ENCODE measurements around the gene ZBTB20.
A peak's percentile ranks its signal among the peaks of the same experiment; 100 is the strongest.

ZBTB20 gene

DNA sequence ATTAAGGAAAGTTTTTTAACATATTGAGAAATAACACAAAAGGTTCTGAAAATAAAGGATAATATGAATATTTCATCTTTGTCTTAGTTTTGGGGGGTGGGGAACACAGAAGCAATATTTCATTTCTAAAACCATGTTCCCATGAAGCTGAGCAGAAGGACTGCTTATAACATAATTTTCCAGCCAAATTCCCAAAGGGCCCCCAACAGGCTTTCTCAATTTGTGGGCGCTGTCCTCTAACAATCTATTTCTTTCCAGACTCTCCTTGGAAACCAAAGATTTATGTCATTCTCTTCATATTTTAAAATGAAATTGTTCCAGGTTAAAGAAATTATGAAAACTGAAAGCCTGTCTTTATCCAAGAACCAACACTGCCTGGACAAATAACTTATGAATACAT is 273.5 kb downstream of the ZBTB20 start:
- no peaks in the 10 kb centered on the region for H3K9me3 ChIP-seq (ENCODE audit: control extremely low read depth in 1 of 5, control insufficient read depth in 4 of 5, insufficient read depth in 2 of 5, low read depth in 1 of 5, low read length in 4 of 5)
- POLR2A ChIA-PET = no interaction called here
- peaks cover 0 to 24% (median 6%) of the 10 kb centered on the region in 4 experiments for H3K4me1 ChIP-seq (ENCODE audit: control extremely low read depth in 1 of 4, control insufficient read depth in 4 of 4, insufficient read depth in 4 of 4, low read length in 3 of 4)
- H3K4me3 ChIP-seq (ENCODE audit: control insufficient read depth in 1 of 7, extremely low read depth in 1 of 7, insufficient read depth in 4 of 7, low read depth in 2 of 7, low read length in 6 of 7) = no peak overlapping the region
- CTCF ChIA-PET = interaction anchor here (0.8 to 1.5 kb wide), 3 partner anchors 10 to 18 kb away, joined by 3 to 5 read pairs (median 4); no protein-coding TSS in a partner anchor
- H3K27ac ChIP-seq (ENCODE audit: insufficient read depth in 1 of 2, low read depth in 1 of 2, low read length in 2 of 2, poor library complexity in 1 of 2, severe bottlenecking in 2 of 2) = no peak overlapping the region
- no peak for DNase-seq
- H3K36me3 ChIP-seq (ENCODE audit: control insufficient read depth in 4 of 4, insufficient read depth in 4 of 4, low read length in 3 of 4) = no peaks in the 10 kb centered on the region
- no peaks in the 10 kb centered on the region for H3K27me3 ChIP-seq (replicated peaks in 2 of 5; ENCODE audit: control insufficient read depth in 4 of 5, insufficient read depth in 5 of 5, low read length in 4 of 5)
- WGBS (ENCODE audit: insufficient coverage) = no CpG with 5 or more reads among the region's 1 CpG

DNA sequence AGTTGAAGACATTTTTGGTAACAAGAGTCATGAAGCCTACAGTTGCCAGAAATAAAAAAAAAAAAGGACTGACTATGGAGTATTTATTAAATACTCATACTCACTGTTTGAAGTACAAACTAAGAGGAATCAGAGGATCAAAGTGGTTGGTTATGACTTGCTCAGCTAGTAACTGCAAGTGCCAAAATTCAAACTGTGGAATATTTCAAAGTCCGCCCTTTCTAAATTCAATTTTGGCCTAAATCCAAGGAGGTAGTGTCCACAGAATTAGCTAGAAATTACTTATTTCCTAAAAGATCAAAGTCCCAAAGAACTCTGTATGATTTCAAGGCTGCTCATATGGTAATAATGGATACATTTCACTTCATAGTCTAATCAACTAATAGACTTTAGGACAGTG is 274.5 kb downstream of the ZBTB20 start:
- peaks cover 0 to 26% (median 9%) of the 10 kb centered on the region in 4 experiments for H3K4me1 ChIP-seq (ENCODE audit: control extremely low read depth in 1 of 4, control insufficient read depth in 4 of 4, insufficient read depth in 4 of 4, low read length in 3 of 4)
- DNase-seq = no peak
- H3K27ac ChIP-seq (ENCODE audit: insufficient read depth in 1 of 2, low read depth in 1 of 2, low read length in 2 of 2, poor library complexity in 1 of 2, severe bottlenecking in 2 of 2) = no peak overlapping the region
- ChIA-PET CTCF (no interaction called here), POLR2A (no interaction called here)
- WGBS (ENCODE audit: insufficient coverage) = no CpG with 5 or more reads among the region's 1 CpG
- no peak overlapping the region for H3K4me3 ChIP-seq (ENCODE audit: control insufficient read depth in 1 of 7, extremely low read depth in 1 of 7, insufficient read depth in 4 of 7, low read depth in 2 of 7, low read length in 6 of 7)
- H3K27me3 ChIP-seq (replicated peaks in 2 of 5; ENCODE audit: control insufficient read depth in 4 of 5, insufficient read depth in 5 of 5, low read length in 4 of 5) = no peaks in the 10 kb centered on the region
- H3K9me3 ChIP-seq (ENCODE audit: control extremely low read depth in 1 of 5, control insufficient read depth in 4 of 5, insufficient read depth in 2 of 5, low read depth in 1 of 5, low read length in 4 of 5) = no peaks in the 10 kb centered on the region
- H3K36me3 ChIP-seq (ENCODE audit: control insufficient read depth in 4 of 4, insufficient read depth in 4 of 4, low read length in 3 of 4) = no peaks in the 10 kb centered on the region

DNA sequence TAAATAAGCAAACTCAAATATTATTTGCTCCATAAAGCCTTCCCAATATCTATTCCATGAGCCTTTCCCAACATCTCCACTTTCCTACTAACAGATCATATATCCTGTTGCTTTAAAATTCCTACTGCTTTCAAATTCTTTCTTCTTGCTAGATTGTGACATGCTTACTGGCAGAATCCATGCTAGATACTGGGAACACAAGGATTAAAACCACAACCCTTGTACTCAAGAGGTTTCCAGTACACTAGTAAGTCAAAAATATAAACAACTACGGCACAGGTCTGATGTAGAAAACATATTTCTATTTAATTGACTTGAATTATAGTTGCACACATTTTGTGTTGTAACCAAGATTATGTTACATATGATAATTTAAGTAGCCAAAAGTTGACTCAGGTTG is 275.0 kb downstream of the ZBTB20 start:
- peaks cover 0 to 26% (median 9%) of the 10 kb centered on the region in 4 experiments for H3K4me1 ChIP-seq (ENCODE audit: control extremely low read depth in 1 of 4, control insufficient read depth in 4 of 4, insufficient read depth in 4 of 4, low read length in 3 of 4)
- H3K4me3 ChIP-seq (ENCODE audit: control insufficient read depth in 1 of 7, extremely low read depth in 1 of 7, insufficient read depth in 4 of 7, low read depth in 2 of 7, low read length in 6 of 7) = no peak overlapping the region
- no peak overlapping the region for H3K27ac ChIP-seq (ENCODE audit: insufficient read depth in 1 of 2, low read depth in 1 of 2, low read length in 2 of 2, poor library complexity in 1 of 2, severe bottlenecking in 2 of 2)
- no CpG with 5 or more reads among the region's 1 CpG for WGBS (ENCODE audit: insufficient coverage)
- DNase-seq = no peak
- CTCF ChIA-PET = interaction anchor here (0.9 kb wide), 1 partner anchor 13 kb away, joined by 3 read pairs; no protein-coding TSS in a partner anchor
- no peaks in the 10 kb centered on the region for H3K27me3 ChIP-seq (replicated peaks in 2 of 5; ENCODE audit: control insufficient read depth in 4 of 5, insufficient read depth in 5 of 5, low read length in 4 of 5)
- POLR2A ChIA-PET = no interaction called here
- no peaks in the 10 kb centered on the region for H3K36me3 ChIP-seq (ENCODE audit: control insufficient read depth in 4 of 4, insufficient read depth in 4 of 4, low read length in 3 of 4)
- H3K9me3 ChIP-seq (ENCODE audit: control extremely low read depth in 1 of 5, control insufficient read depth in 4 of 5, insufficient read depth in 2 of 5, low read depth in 1 of 5, low read length in 4 of 5) = no peaks in the 10 kb centered on the region

DNA sequence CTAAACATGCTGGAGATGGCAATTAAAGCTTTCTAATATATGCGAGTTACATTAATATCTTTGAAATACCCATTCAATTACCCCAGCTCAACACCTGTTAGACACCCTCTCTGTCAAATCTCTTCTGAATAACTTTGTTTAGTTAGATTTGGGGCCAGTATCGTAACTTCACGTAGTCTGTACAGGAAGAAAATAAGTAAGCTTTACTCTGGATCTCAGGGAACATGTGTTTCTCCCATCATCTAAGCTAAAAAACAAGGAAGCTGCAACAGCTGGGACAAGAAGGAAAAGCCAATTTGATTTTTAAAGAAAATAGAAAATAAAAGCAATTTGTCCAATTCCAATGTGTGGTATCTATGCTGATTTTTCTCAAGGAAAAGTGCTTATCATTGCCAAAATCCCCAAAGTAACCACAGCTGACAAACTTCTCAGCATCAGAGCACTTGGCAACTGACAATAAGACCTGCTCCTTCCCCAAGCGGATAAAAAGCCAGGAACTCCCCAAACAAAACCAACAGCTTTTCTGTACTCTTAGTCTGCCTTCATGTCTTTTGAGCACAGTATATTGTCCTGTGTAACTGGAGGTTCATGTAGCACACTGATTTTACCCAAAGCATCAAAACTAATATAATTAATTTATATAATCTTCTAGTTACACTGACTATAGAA is 279.1 kb downstream of the ZBTB20 start:
- no peak overlapping the region for H3K27ac ChIP-seq (ENCODE audit: insufficient read depth in 1 of 2, low read depth in 1 of 2, low read length in 2 of 2, poor library complexity in 1 of 2, severe bottlenecking in 2 of 2)
- peaks cover 0 to 4% (median 0%) of the 10 kb centered on the region in 4 experiments for H3K36me3 ChIP-seq (ENCODE audit: control insufficient read depth in 4 of 4, insufficient read depth in 4 of 4, low read length in 3 of 4)
- no peaks in the 10 kb centered on the region for H3K27me3 ChIP-seq (replicated peaks in 2 of 5; ENCODE audit: control insufficient read depth in 4 of 5, insufficient read depth in 5 of 5, low read length in 4 of 5)
- POLR2A ChIA-PET = no interaction called here
- H3K9me3 ChIP-seq (ENCODE audit: control extremely low read depth in 1 of 5, control insufficient read depth in 4 of 5, insufficient read depth in 2 of 5, low read depth in 1 of 5, low read length in 4 of 5) = no peaks in the 10 kb centered on the region
- WGBS (ENCODE audit: insufficient coverage) = 95% methylated on average over 3 of the region's 4 CpGs
- H3K4me3 ChIP-seq (ENCODE audit: control insufficient read depth in 1 of 7, extremely low read depth in 1 of 7, insufficient read depth in 4 of 7, low read depth in 2 of 7, low read length in 6 of 7) = no peak overlapping the region
- DNase-seq = peak in 1 of 3 donors; percentile 32
- H3K4me1 ChIP-seq (ENCODE audit: control extremely low read depth in 1 of 4, control insufficient read depth in 4 of 4, insufficient read depth in 4 of 4, low read length in 3 of 4) = peaks cover 0 to 18% (median 4%) of the 10 kb centered on the region in 4 experiments
- CTCF ChIA-PET = interaction anchor here (0.6 to 2.5 kb wide), 12 partner anchors 10 to 1894 kb away, joined by 3 to 12 read pairs (median 4); no protein-coding TSS in a partner anchor

DNA sequence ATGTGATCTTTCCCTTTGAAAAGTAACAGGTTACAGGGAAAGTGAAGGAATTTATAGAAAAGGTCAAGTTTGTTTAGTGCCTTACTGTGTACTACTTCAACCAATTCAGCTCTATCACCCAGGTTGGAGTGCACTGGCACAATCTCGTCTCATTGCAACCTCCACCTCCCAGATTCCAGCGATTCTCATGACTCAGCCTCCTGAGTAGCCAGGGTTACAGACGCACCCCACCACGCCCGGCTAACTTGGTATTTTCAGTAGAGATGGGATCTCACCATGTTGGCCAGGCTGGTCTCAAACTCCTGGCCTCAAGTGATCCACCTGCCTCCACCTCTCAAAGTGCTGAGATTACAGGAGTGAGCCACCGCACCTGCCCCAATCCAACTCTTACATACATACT is 279.7 kb downstream of the ZBTB20 start:
- 98% methylated on average over 6 of the region's 6 CpGs for WGBS (ENCODE audit: insufficient coverage)
- Histone ChIP-seq H3K4me1 (ENCODE audit: control extremely low read depth in 1 of 4, control insufficient read depth in 4 of 4, insufficient read depth in 4 of 4, low read length in 3 of 4) (peaks cover 0 to 18% (median 4%) of the 10 kb centered on the region in 4 experiments), H3K36me3 (ENCODE audit: control insufficient read depth in 4 of 4, insufficient read depth in 4 of 4, low read length in 3 of 4) (peaks cover 0 to 4% (median 0%) of the 10 kb centered on the region in 4 experiments), H3K27me3 (replicated peaks in 2 of 5; ENCODE audit: control insufficient read depth in 4 of 5, insufficient read depth in 5 of 5, low read length in 4 of 5) (no peaks in the 10 kb centered on the region), H3K27ac (ENCODE audit: insufficient read depth in 1 of 2, low read depth in 1 of 2, low read length in 2 of 2, poor library complexity in 1 of 2, severe bottlenecking in 2 of 2) (no peak overlapping the region), H3K4me3 (ENCODE audit: control insufficient read depth in 1 of 7, extremely low read depth in 1 of 7, insufficient read depth in 4 of 7, low read depth in 2 of 7, low read length in 6 of 7) (no peak overlapping the region), H3K9me3 (ENCODE audit: control extremely low read depth in 1 of 5, control insufficient read depth in 4 of 5, insufficient read depth in 2 of 5, low read depth in 1 of 5, low read length in 4 of 5) (no peaks in the 10 kb centered on the region)
- POLR2A ChIA-PET = no interaction called here
- CTCF ChIA-PET = interaction anchor here (0.7 to 2.5 kb wide), 5 partner anchors 9 to 24 kb away, joined by 3 to 12 read pairs (median 4); no protein-coding TSS in a partner anchor
- no peak for DNase-seq

DNA sequence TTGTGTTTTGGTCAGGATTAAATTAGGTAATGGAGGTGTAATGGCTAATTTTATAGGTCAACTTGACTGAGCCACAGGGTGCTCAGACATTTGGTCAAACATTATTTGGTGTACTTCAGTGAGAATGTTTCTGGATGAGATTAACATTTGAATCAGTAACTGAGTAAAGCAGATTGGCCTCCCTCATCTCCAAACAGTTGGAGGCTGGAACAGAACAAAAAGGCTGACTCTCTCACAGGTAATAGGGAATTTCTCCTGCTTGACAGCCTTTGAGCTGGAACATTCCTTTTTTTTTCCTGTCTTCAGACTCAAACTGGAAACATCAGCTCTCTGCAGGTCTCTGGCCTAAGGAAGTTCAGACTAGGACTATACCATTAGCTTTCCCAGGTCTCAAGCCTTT is 280.7 kb downstream of the ZBTB20 start:
- Histone ChIP-seq H3K9me3 (ENCODE audit: control extremely low read depth in 1 of 5, control insufficient read depth in 4 of 5, insufficient read depth in 2 of 5, low read depth in 1 of 5, low read length in 4 of 5) (no peaks in the 10 kb centered on the region), H3K4me1 (ENCODE audit: control extremely low read depth in 1 of 4, control insufficient read depth in 4 of 4, insufficient read depth in 4 of 4, low read length in 3 of 4) (peaks cover 0 to 16% (median 4%) of the 10 kb centered on the region in 4 experiments), H3K27me3 (replicated peaks in 2 of 5; ENCODE audit: control insufficient read depth in 4 of 5, insufficient read depth in 5 of 5, low read length in 4 of 5) (no peaks in the 10 kb centered on the region), H3K27ac (ENCODE audit: insufficient read depth in 1 of 2, low read depth in 1 of 2, low read length in 2 of 2, poor library complexity in 1 of 2, severe bottlenecking in 2 of 2) (no peak overlapping the region), H3K4me3 (ENCODE audit: control insufficient read depth in 1 of 7, extremely low read depth in 1 of 7, insufficient read depth in 4 of 7, low read depth in 2 of 7, low read length in 6 of 7) (no peak overlapping the region), H3K36me3 (ENCODE audit: control insufficient read depth in 4 of 4, insufficient read depth in 4 of 4, low read length in 3 of 4) (peaks cover 0 to 4% (median 0%) of the 10 kb centered on the region in 4 experiments)
- DNase-seq = no peak
- CTCF ChIA-PET = interaction anchor here (0.7 to 2.5 kb wide), 3 partner anchors 8 to 25 kb away, joined by 3 to 7 read pairs (median 4); no protein-coding TSS in a partner anchor
- POLR2A ChIA-PET = no interaction called here

DNA sequence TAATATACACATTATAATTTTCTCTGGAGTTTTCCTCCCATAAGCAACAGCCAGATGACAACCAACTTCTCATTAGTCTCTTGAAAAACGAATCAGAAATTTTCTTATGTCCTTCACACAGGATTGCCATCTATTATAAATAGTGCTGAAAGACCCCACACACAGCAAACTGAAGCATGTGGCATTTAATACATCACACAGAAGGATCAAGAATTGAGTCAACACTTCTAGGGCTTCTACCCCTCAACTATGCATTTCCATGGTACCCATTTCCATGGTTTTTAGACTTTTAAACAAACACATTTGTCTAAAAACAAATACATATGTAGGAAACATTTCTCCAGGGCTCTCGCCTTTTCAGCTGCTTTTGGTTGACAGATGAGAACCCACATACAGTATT is 282.1 kb downstream of the ZBTB20 start:
- Histone ChIP-seq H3K9me3 (ENCODE audit: control extremely low read depth in 1 of 5, control insufficient read depth in 4 of 5, insufficient read depth in 2 of 5, low read depth in 1 of 5, low read length in 4 of 5) (no peaks in the 10 kb centered on the region), H3K36me3 (ENCODE audit: control insufficient read depth in 4 of 4, insufficient read depth in 4 of 4, low read length in 3 of 4) (peaks cover 0 to 4% (median 0%) of the 10 kb centered on the region in 4 experiments), H3K27me3 (replicated peaks in 2 of 5; ENCODE audit: control insufficient read depth in 4 of 5, insufficient read depth in 5 of 5, low read length in 4 of 5) (no peaks in the 10 kb centered on the region), H3K4me3 (ENCODE audit: control insufficient read depth in 1 of 7, extremely low read depth in 1 of 7, insufficient read depth in 4 of 7, low read depth in 2 of 7, low read length in 6 of 7) (no peak overlapping the region), H3K4me1 (ENCODE audit: control extremely low read depth in 1 of 4, control insufficient read depth in 4 of 4, insufficient read depth in 4 of 4, low read length in 3 of 4) (peaks cover 0 to 17% (median 4%) of the 10 kb centered on the region in 4 experiments), H3K27ac (ENCODE audit: insufficient read depth in 1 of 2, low read depth in 1 of 2, low read length in 2 of 2, poor library complexity in 1 of 2, severe bottlenecking in 2 of 2) (no peak overlapping the region)
- CTCF ChIA-PET = no interaction called here
- POLR2A ChIA-PET = no interaction called here
- no peak for DNase-seq
- WGBS (ENCODE audit: insufficient coverage) = 100% methylated on average over 2 of the region's 2 CpGs

Measured in common myeloid progenitor, CD34-positive (primary cell).